Coronary artery (tissue), 2 donors: ENCODE data around the gene TNS1.
A peak's percentile ranks its signal among the peaks of the same experiment; 100 is the strongest.

Experiments
- DNase-seq: peaks from one replicate; pipeline ENCODE4 v3.0.0-alpha.2; 2017; ENCODE audit warnings: low spot score
- H3K27ac ChIP-seq, 2 donors: fragments of 200-600 bp; sonication (generic); one replicate each; pipeline ENCODE4 v1.5.1; 2016 to 2019
- H3K4me3 ChIP-seq: fragments of 200-600 bp; sonication (generic); 2 replicates; pipeline ENCODE4 v1.5.1; 2016; ENCODE audit warnings: mild to moderate bottlenecking, moderate library complexity
- TF ChIP-seq, protein P1 (sequence below): fragments of 200-600 bp; sonication (generic); IDR thresholded peaks from one replicate; pipeline ENCODE4 v1.5.1; 2019; ENCODE audit warnings: antibody characterized with exemption

The TNS1 gene

DNA sequence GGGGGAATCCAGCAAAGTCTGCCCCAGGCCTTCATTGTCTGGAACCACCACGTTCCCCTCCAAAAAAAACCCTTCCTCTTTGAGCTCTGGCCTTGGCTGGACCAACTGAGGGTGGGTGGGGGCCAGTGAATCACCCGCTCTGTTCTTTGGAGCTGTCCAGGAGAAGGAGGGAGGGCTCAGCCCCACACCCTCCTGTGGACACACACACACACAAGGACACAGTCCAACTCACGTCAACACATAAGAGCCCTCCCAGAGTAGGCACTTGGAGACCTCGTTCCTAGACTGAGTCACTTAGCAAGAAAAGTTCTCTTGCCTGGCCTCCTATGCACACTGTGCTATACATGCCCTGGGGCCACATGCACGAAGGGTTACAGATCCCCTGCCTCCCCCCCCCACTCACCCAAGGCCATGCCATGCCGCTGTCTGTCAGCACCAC, 1.2 kb upstream of the TNS1 start:
- peak; percentile 94 for DNase-seq
- Histone ChIP-seq H3K27ac (peak overlapping the region; percentile 78 to 94), H3K4me3 (peak overlapping the region; percentile 74)
- TF ChIP-seq, protein P1, sequence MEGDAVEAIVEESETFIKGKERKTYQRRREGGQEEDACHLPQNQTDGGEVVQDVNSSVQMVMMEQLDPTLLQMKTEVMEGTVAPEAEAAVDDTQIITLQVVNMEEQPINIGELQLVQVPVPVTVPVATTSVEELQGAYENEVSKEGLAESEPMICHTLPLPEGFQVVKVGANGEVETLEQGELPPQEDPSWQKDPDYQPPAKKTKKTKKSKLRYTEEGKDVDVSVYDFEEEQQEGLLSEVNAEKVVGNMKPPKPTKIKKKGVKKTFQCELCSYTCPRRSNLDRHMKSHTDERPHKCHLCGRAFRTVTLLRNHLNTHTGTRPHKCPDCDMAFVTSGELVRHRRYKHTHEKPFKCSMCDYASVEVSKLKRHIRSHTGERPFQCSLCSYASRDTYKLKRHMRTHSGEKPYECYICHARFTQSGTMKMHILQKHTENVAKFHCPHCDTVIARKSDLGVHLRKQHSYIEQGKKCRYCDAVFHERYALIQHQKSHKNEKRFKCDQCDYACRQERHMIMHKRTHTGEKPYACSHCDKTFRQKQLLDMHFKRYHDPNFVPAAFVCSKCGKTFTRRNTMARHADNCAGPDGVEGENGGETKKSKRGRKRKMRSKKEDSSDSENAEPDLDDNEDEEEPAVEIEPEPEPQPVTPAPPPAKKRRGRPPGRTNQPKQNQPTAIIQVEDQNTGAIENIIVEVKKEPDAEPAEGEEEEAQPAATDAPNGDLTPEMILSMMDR = no peak

- Histone ChIP-seq H3K27ac (peak overlapping the region; percentile 78 to 94), H3K4me3 (peak overlapping the region; percentile 74)
- TF ChIP-seq, protein P1 = no peak
- DNase-seq = no peak
Measured at GRCh38 chr2:218003281-218003944, 618 bp upstream of the TNS1 start.

DNA sequence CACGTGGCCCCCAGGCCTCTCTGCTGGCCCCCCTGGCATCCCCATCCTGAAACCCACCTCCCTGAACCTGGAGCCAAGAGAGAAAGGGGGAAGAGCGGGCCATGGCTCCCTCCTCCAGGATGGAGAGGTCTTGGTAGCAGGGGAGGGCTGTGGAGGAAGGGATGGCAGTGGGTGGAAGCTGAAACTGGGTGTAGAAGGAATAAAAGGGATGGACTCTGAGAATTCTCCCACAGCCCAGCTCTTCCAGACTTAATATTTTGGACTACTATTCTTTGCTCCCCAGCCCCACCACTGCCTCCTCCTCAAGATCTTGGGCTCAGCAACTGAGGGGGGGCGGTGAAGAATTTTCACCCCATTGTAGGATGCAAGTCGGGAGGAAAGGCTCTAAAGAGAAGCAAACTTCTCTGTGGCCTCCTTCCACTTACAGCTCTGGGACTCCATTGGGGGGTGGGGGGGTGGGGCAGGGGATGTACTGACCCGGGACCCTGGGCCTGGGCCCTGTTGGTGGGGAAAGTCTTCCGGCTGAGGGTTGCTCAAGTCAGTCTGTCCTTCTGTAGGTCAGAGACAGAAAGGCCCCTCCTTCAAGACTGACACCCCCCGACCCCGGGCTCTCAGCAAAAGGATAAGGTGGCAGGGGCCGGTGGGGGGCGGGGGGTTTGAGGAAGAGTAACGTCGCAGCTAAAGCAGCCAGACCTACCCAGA, 501 bp downstream of the TNS1 start:
- H3K4me3 ChIP-seq = peak overlapping the region; percentile 74
- DNase-seq = no peak
- H3K27ac ChIP-seq = peak overlapping the region; percentile 78 to 94
- TF ChIP-seq, protein P1 = no peak

GRCh38 chr2:218001629-218002028, 1.2 kb downstream of the TNS1 start:
- peak overlapping the region; percentile 78 to 94 for H3K27ac ChIP-seq
- peak overlapping the region; percentile 74 for H3K4me3 ChIP-seq
- DNase-seq = no peak
- TF ChIP-seq, protein P1 = no peak

DNA sequence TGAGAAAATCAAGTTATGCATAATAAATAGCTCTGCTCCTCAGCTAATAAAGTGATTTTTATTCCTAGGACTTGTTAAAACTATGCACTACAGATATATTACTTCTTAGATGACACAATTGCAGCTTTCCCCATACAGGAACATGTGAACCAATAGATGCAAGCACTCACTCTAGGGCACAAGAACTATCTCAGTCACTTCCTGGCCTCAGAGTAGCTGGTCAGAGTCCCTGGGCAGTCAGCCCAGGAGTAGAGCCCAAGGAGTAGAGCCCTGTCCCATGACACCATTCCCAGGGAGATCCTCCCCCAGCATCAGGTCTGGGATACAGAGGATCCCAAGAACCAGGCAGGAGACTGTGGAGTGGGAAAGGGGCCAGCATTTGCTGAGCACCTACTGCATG, 2.7 kb downstream of the TNS1 start:
- Histone ChIP-seq H3K4me3 (peak overlapping the region; percentile 74), H3K27ac (peak overlapping the region; percentile 54 to 94)
- TF ChIP-seq, protein P1 = no peak
- no peak for DNase-seq

DNA sequence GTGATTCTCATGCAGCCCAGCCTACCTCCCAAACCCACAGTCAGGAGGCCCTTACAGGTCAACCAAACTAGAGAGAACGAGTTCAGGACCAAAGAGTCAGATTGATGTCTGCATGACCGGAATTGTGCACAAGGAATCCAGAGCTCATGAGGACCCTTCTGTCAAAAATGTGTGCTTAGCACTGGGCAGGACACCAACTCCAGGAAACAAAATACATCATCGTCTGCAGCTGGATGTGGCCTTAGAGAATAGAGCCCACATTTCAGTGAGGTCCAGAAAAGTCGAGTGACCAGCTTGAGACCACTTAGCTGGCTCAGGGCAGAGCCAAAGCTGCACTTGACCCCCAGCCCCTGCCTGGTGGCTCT, 3.2 kb downstream of the TNS1 start:
- TF ChIP-seq, protein P1 = no peak
- Histone ChIP-seq H3K4me3 (peak overlapping the region; percentile 74), H3K27ac (peak overlapping the region in 1 of 2 donors; percentile 94)
- no peak for DNase-seq
